ENCODE measurements around the gene CCDC32. TPM values are rescaled to one million over a fixed set of nuclear protein-coding genes. Genes with fewer than 3 reads are reported as not detected.

Gene CCDC32, protein sequence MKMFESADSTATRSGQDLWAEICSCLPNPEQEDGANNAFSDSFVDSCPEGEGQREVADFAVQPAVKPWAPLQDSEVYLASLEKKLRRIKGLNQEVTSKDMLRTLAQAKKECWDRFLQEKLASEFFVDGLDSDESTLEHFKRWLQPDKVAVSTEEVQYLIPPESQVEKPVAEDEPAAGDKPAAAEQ
- 14.7 TPM for polyA plus RNA-seq (2013, experiment 1 of 2)
- 10.5 TPM for polyA plus RNA-seq (2013, experiment 2 of 2)

DNA sequence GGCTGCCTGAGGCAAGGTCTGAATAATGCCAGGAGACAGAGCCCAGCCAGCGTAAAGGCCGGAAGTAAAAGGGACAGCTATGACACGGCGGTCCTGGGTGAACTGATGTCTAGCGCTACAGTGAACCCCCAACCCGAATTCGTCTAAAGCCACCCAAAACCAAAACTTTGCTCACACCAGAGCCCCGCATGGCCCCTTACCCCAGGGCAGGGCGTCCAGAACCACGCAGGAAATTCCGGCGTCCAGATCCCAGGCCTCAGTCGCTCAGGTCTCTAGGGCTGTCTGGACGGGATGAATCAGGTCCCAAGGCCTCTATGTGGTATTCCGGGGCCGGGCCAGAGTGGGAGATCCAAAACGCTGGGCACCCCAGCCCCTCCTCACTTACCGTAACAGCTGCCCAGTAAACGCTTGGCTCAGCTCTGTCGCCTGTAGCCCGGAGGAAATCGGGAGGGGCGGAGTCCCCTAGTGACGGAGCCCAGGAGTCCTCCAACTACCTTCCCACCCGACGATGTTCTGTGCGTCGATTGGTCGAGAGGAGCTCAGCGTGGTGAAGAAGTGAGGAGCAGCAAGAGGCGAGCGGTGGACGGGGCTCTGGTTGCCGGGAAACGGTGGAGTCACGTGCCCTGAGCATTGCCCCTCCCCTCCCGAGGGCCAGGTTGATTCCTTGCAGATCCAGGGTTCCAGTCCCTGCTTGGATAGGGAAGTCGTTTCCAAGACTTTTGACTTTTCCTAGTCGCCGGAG lies at the start of gene CCDC32:
Gene CCDC32 (minus strand): TSS at position 452 of the 742 bp plus-strand sequence. CDS start 2,027 bp downstream, outside the sequence.
- no peaks in the 10 kb centered on the region for H3K9me3 ChIP-seq (ENCODE audit: insufficient read depth, low read depth, low read length)
- H3K4me3 ChIP-seq (ENCODE audit: low read length) = peak within 1 kb of the TSS; percentile 75
- no peak within 1 kb of the TSS for H3K27ac ChIP-seq (ENCODE audit: low read depth, low read length)
- no peaks in the 10 kb centered on the region for H3K27me3 ChIP-seq (ENCODE audit: insufficient read depth, low read length)
- 1% methylated on average over 40 of the region's 40 CpGs for WGBS
- peak within 1 kb of the TSS; percentile 56 for H3K9ac ChIP-seq (ENCODE audit: low read depth, low read length)
- 0 out of 2 replicates have a peak, but pooled peaks cover 6% of the 10 kb centered on the region for H3K36me3 ChIP-seq (ENCODE audit: insufficient read depth, low read length)
- peaks cover 9% of the 10 kb centered on the region for H3K4me1 ChIP-seq (ENCODE audit: insufficient read depth, low read length)

DNA sequence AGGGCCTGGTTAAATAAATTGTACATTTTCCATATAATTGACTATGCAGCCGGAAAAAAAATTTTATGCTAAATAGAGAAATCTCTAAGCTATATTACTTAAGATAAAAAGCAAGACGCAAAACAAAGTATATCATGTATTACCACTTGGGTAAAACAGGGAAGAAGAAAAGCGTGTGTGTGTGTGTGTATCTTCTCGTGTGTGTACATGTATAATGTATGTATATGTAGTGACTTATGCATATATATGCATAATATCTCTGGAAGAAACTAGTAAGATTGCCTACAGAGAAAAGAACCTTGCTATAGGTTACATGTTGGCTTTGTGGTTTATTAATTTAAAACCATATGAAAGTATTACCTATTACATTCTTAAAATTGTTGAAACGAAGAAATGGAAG lies 48.2 kb upstream of the CCDC32 start:
- WGBS = 75% methylated on average over 2 of the region's 5 CpGs
- no peaks in the 10 kb centered on the region for H3K9me3 ChIP-seq (ENCODE audit: insufficient read depth, low read depth, low read length)
- peaks cover 12% of the 10 kb centered on the region; the same call in 1 of the 2 replicates for H3K36me3 ChIP-seq (ENCODE audit: insufficient read depth, low read length)
- H3K4me1 ChIP-seq (ENCODE audit: insufficient read depth, low read length) = no peaks in the 10 kb centered on the region
- no peak overlapping the region for H3K27ac ChIP-seq (ENCODE audit: low read depth, low read length)
- no peak overlapping the region for H3K4me3 ChIP-seq (ENCODE audit: low read length)
- no peaks in the 10 kb centered on the region for H3K27me3 ChIP-seq (ENCODE audit: insufficient read depth, low read length)
- H3K9ac ChIP-seq (ENCODE audit: low read depth, low read length) = no peak overlapping the region

DNA sequence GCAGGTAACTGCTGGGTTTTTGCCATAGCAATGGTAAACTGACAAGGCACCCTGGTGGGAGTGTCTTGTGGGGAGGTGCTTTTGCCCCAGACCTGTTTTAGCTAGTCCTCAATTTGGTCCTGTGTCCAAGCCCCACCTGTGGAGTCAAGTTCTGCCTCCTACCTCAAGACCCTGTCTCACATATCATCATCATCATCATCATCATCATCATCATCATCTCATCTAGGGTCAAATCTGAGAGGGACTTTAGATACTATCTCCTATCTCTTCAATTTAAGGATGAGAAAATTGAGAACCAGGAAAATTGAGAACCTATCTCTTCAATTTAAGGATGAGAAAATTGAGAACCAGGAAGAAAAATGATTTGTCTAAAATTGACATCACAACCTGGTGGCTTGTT lies 39.1 kb upstream of the CCDC32 start:
- Histone ChIP-seq H3K27ac (ENCODE audit: low read depth, low read length) (no peak overlapping the region), H3K4me1 (ENCODE audit: insufficient read depth, low read length) (no peaks in the 10 kb centered on the region), H3K27me3 (ENCODE audit: insufficient read depth, low read length) (no peaks in the 10 kb centered on the region), H3K9me3 (ENCODE audit: insufficient read depth, low read depth, low read length) (no peaks in the 10 kb centered on the region), H3K36me3 (ENCODE audit: insufficient read depth, low read length) (0 out of 2 replicates have a peak, but pooled peaks cover 4% of the 10 kb centered on the region), H3K4me3 (ENCODE audit: low read length) (no peak overlapping the region), H3K9ac (ENCODE audit: low read depth, low read length) (no peak overlapping the region)

DNA sequence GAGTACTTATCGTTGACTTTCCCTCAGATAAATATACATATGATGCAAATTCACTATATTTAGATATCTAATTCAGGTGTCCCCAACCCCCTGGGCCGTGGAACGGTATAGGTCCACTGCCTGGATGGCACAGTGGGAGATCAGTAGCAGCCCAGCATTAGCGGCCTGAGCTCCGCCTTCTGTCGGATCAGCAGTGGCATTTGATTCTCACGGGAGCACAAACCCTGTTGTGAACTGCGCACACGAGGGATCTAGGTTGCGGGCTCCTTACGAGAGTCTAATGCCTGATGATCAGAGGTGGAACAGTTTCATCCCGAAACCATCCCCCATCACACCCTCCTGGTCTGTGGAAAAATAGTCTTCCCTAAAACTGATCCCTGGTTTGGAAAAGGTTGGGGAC lies 36.1 kb upstream of the CCDC32 start:
- H3K27me3 ChIP-seq (ENCODE audit: insufficient read depth, low read length) = no peaks in the 10 kb centered on the region; the same call in 1 of the 2 replicates
- no peaks in the 10 kb centered on the region; the same call in 1 of the 2 replicates for H3K4me1 ChIP-seq (ENCODE audit: insufficient read depth, low read length)
- H3K27ac ChIP-seq (ENCODE audit: low read depth, low read length) = no peak overlapping the region
- 94% methylated on average over 10 of the region's 12 CpGs for WGBS
- H3K4me3 ChIP-seq (ENCODE audit: low read length) = no peak overlapping the region
- no peaks in the 10 kb centered on the region for H3K36me3 ChIP-seq (ENCODE audit: insufficient read depth, low read length)
- H3K9me3 ChIP-seq (ENCODE audit: insufficient read depth, low read depth, low read length) = no peaks in the 10 kb centered on the region
- H3K9ac ChIP-seq (ENCODE audit: low read depth, low read length) = no peak overlapping the region

DNA sequence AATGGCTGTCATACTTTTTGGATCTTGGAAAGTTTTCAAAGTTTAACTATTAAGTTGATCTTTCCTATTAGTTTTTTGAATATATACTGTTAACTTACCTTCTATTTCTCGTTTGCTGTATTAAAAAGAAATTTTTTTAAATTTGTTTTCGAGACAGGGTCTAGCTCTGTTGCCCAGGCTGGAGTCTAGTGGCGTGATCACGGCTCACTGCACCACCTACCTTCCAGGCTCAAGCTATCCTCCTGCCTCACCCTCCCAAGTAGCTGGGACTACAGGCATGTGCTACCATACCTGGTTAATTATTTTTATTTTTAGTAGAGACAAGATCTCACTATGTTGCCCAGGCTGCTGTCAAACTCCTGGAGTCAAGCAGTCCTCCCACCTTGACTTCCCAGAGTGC lies 33.8 kb upstream of the CCDC32 start:
- no peak overlapping the region for H3K27ac ChIP-seq (ENCODE audit: low read depth, low read length)
- no peaks in the 10 kb centered on the region for H3K36me3 ChIP-seq (ENCODE audit: insufficient read depth, low read length)
- no peak overlapping the region for H3K9ac ChIP-seq (ENCODE audit: low read depth, low read length)
- peaks cover 6% of the 10 kb centered on the region; the same call in 1 of the 2 replicates for H3K4me1 ChIP-seq (ENCODE audit: insufficient read depth, low read length)
- 82% methylated on average over 3 of the region's 4 CpGs for WGBS
- H3K9me3 ChIP-seq (ENCODE audit: insufficient read depth, low read depth, low read length) = no peaks in the 10 kb centered on the region
- H3K4me3 ChIP-seq (ENCODE audit: low read length) = no peak overlapping the region
- H3K27me3 ChIP-seq (ENCODE audit: insufficient read depth, low read length) = no peaks in the 10 kb centered on the region; the same call in 1 of the 2 replicates

DNA sequence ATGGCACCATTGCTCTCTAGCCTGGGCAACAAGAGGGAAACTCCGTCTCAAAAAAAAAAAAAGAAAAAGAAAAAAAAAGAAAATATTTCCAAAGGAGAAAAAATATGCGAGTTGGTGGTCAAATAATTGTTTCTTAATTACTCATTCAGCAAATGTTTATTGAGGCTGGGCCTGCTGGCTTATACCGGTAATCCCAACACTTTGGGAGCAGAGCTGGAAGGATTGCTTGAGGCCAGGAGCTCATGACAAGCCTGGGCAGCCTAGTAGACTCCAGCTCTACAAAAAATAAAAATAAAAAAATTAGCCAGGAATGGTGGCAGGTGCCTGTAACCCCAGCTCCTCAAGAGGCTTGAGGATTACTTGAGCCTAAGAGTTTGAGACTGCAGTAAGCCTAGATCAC lies 33.3 kb upstream of the CCDC32 start:
- H3K9ac ChIP-seq (ENCODE audit: low read depth, low read length) = no peak overlapping the region
- peaks cover 6% of the 10 kb centered on the region; the same call in 1 of the 2 replicates for H3K4me1 ChIP-seq (ENCODE audit: insufficient read depth, low read length)
- H3K9me3 ChIP-seq (ENCODE audit: insufficient read depth, low read depth, low read length) = no peaks in the 10 kb centered on the region
- WGBS = 67% methylated on average over 3 of the region's 3 CpGs
- no peak overlapping the region for H3K27ac ChIP-seq (ENCODE audit: low read depth, low read length)
- no peaks in the 10 kb centered on the region; the same call in 1 of the 2 replicates for H3K27me3 ChIP-seq (ENCODE audit: insufficient read depth, low read length)
- no peaks in the 10 kb centered on the region for H3K36me3 ChIP-seq (ENCODE audit: insufficient read depth, low read length)
- no peak overlapping the region for H3K4me3 ChIP-seq (ENCODE audit: low read length)

DNA sequence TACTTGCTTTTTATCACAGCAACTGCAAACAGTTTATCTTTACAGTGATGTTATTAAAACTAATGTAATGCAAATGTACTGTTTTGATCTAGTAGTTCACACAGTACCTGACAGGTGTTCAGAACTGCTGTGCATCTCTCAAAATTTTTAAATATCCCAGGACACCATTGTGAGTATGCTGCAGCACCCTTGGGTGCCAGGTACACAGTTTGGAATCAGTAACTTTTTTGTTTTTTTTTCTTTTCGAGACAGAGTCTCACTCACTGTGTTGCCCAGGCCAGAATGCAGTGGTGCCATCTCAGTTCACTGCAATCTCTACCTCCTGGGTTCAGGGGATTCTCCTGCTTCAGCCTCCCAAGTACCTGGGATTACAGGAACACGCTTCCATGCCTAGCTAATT lies 32.2 kb upstream of the CCDC32 start:
- Histone ChIP-seq H3K9ac (ENCODE audit: low read depth, low read length) (no peak overlapping the region), H3K36me3 (ENCODE audit: insufficient read depth, low read length) (no peaks in the 10 kb centered on the region), H3K27me3 (ENCODE audit: insufficient read depth, low read length) (no peaks in the 10 kb centered on the region; the same call in 1 of the 2 replicates), H3K9me3 (ENCODE audit: insufficient read depth, low read depth, low read length) (no peaks in the 10 kb centered on the region), H3K4me3 (ENCODE audit: low read length) (no peak overlapping the region), H3K4me1 (ENCODE audit: insufficient read depth, low read length) (peaks cover 6% of the 10 kb centered on the region; the same call in 1 of the 2 replicates), H3K27ac (ENCODE audit: low read depth, low read length) (no peak overlapping the region)
- WGBS = 97% methylated on average over 2 of the region's 2 CpGs

DNA sequence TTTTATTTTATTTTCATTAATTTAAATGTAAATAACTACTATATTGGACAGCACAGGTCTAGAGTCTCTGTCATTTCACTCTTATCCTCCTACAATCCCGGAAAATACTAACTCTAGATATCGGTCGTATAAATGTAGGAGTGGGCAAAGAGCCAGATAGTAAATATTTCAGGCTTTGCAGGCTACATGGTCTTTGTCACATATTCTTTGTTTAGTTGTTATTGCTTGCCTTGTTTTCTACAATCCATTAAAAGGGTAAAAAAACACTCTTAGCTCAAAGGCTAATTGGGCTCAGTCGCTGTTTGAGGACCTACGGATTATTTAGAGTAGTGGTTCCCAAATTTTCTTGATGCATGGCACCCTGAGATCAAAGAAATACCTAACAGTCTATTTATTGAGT lies 30.9 kb upstream of the CCDC32 start:
- Histone ChIP-seq H3K4me3 (ENCODE audit: low read length) (no peak overlapping the region; the same call in 1 of the 2 replicates), H3K27me3 (ENCODE audit: insufficient read depth, low read length) (no peaks in the 10 kb centered on the region; the same call in 1 of the 2 replicates), H3K9ac (ENCODE audit: low read depth, low read length) (no peak overlapping the region), H3K36me3 (ENCODE audit: insufficient read depth, low read length) (no peaks in the 10 kb centered on the region), H3K4me1 (ENCODE audit: insufficient read depth, low read length) (peaks cover 6% of the 10 kb centered on the region; the same call in 1 of the 2 replicates), H3K9me3 (ENCODE audit: insufficient read depth, low read depth, low read length) (no peaks in the 10 kb centered on the region), H3K27ac (ENCODE audit: low read depth, low read length) (no peak overlapping the region)
- WGBS = 89% methylated on average over 4 of the region's 5 CpGs

DNA sequence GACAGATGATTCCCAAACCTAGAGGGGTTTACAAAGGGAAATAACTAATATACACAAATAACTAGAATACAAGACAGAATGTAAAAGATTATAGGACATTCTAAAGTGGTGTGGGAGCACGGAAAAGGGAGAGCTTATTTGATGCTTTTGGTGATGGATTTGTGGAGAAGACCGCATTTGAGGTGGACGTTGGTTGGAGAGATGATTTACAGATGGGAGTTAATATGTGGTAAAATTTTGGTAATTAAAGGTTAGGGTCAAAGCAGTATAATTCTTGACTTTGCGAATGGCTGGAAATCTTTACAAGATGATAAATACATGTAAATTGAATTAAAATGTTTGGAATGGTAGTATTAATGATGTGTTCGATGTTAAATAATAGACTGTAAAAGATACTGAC lies 30.4 kb upstream of the CCDC32 start:
- Histone ChIP-seq H3K9ac (ENCODE audit: low read depth, low read length) (no peak overlapping the region; the same call in 1 of the 2 replicates), H3K27me3 (ENCODE audit: insufficient read depth, low read length) (no peaks in the 10 kb centered on the region; the same call in 1 of the 2 replicates), H3K4me3 (ENCODE audit: low read length) (peak overlapping the region; percentile 71), H3K36me3 (ENCODE audit: insufficient read depth, low read length) (no peaks in the 10 kb centered on the region), H3K27ac (ENCODE audit: low read depth, low read length) (no peak overlapping the region), H3K4me1 (ENCODE audit: insufficient read depth, low read length) (peaks cover 6% of the 10 kb centered on the region), H3K9me3 (ENCODE audit: insufficient read depth, low read depth, low read length) (no peaks in the 10 kb centered on the region)
- 50% methylated on average over 5 of the region's 5 CpGs for WGBS

DNA sequence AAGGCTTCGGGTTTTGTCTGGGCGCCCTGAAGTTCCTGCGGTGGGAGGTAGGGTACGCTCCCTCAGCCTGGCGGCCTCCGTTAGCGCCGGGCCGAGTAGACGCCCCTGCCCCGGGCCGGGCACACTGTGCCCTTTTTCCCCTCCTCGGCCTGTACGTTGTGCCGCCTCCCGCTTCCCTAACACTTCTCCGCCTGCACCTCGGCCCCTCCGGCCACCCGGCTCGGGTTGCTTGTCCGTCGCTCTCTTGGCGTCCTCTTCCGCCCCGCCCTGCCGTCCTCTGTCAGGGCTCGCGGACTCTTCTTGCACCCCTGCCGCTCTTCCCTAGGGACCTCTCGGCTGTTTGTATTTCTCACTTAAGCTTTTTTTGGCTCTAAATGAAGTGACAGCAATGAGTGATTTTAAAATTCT lies 29.6 kb upstream of the CCDC32 start:
- Histone ChIP-seq H3K9ac (ENCODE audit: low read depth, low read length) (peak overlapping the region; percentile 89), H3K36me3 (ENCODE audit: insufficient read depth, low read length) (no peaks in the 10 kb centered on the region), H3K4me3 (ENCODE audit: low read length) (peak overlapping the region; percentile 71), H3K4me1 (ENCODE audit: insufficient read depth, low read length) (peaks cover 6% of the 10 kb centered on the region), H3K27me3 (ENCODE audit: insufficient read depth, low read length) (no peaks in the 10 kb centered on the region; the same call in 1 of the 2 replicates), H3K27ac (ENCODE audit: low read depth, low read length) (peak overlapping the region; percentile 83), H3K9me3 (ENCODE audit: insufficient read depth, low read depth, low read length) (no peaks in the 10 kb centered on the region)
- under 1% methylated on average over 31 of the region's 31 CpGs for WGBS
